Raji (cell line): ENCODE measurements around the gene ZNF141.
A peak's percentile ranks its signal among the peaks of the same experiment; 100 is the strongest.

ENCODE experiments used
- POLR2A ChIP-seq: IDR thresholded peaks from 2 replicates; pipeline ENCODE4 v1.6.1; 2011; ENCODE audit warnings: low read depth, low read length, control low read depth; ENCODE audit not compliant: insufficient read depth

ZNF141 gene

GRCh38 chr4:373062-373839 is 35.6 kb downstream of the ZNF141 start:
- no peak for TF ChIP-seq POLR2A

GRCh38 chr4:374298-375160 is 36.9 kb downstream of the ZNF141 start:
- TF ChIP-seq POLR2A, result no peak

GRCh38 chr4:384311-385010 is 46.8 kb downstream of the ZNF141 start:
- 0 out of 2 replicates have a peak, but pooled peaks have one; percentile 7 for TF ChIP-seq POLR2A

GRCh38 chr4:385934-386707 is 48.5 kb downstream of the ZNF141 start:
- no peak for TF ChIP-seq POLR2A

GRCh38 chr4:386708-387105 is 49.1 kb downstream of the ZNF141 start:
- no peak for TF ChIP-seq POLR2A

GRCh38 chr4:404006-404405 is 66.4 kb downstream of the ZNF141 start:
- no peak for TF ChIP-seq POLR2A

GRCh38 chr4:422587-422986 is 85.0 kb downstream of the ZNF141 start:
- no peak for TF ChIP-seq POLR2A
